Heart left ventricle (tissue), 16 donors: Measurements from ENCODE around the gene GIPC3. TPM values are rescaled to one million over a fixed set of nuclear protein-coding genes. Genes with fewer than 3 reads are reported as not detected.

Experiments used
- ATAC-seq, 4 donors: fragments of 200-7000 bp; cut with Tn5 transposase; one replicate each; pipeline ENCODE4 v1.9.1; 2020 to 2022; ENCODE audit warnings: moderate library complexity in 4 of 4, mild to moderate bottlenecking in 3 of 4, moderate number of reproducible peaks in 1 of 4
- DNase-seq, 5 donors: peaks; one replicate each; pipeline ENCODE4 v3.0.0-alpha.2; 2020
- H3K27ac ChIP-seq, 12 donors: fragments of 200-600 bp; sonication (generic) in 4 of 12; one replicate each; pipeline versions ENCODE4 v1.5.0 to v1.8.0; 2016 to 2022; ENCODE audit warnings: mild to moderate bottlenecking in 2 of 12
- H3K27me3 ChIP-seq, 9 donors: fragments of 200-600 bp; sonication (generic) in 2 of 9; one replicate each; pipeline versions ENCODE4 v1.5.1 to v1.8.0; 2016 to 2022; ENCODE audit warnings: mild to moderate bottlenecking in 3 of 9
- H3K36me3 ChIP-seq, 9 donors: fragments of 200-600 bp; sonication (generic) in 2 of 9; one replicate each; pipeline versions ENCODE4 v1.5.0 to v1.8.0; 2018 to 2022; ENCODE audit warnings: mild to moderate bottlenecking in 2 of 9
- H3K4me1 ChIP-seq, 12 donors: fragments of 200-600 bp; sonication (generic) in 4 of 12; one replicate each; pipeline versions ENCODE4 v1.5.0 to v1.8.0; 2016 to 2022; ENCODE audit warnings: mild to moderate bottlenecking in 3 of 12
- H3K4me3 ChIP-seq, 12 donors: fragments of 200-600 bp; sonication (generic) in 4 of 12; one replicate each; pipeline versions ENCODE4 v1.5.0 to v1.8.0; 2017 to 2022; ENCODE audit warnings: mild to moderate bottlenecking in 9 of 12, moderate library complexity in 4 of 12
- H3K9me3 ChIP-seq, 12 donors: fragments of 200-600 bp; sonication (generic) in 4 of 12; one replicate each; pipeline versions ENCODE4 v1.5.0 to v1.8.0; 2016 to 2022; ENCODE audit warnings: mild to moderate bottlenecking in 1 of 12
- POLR2A ChIP-seq, 2 donors: fragments of 450-650 bp; IDR thresholded peaks; one replicate each; pipeline ENCODE4 v1.6.1; 2017; ENCODE audit warnings: antibody characterized with exemption in 2 of 2, mild to moderate bottlenecking in 2 of 2, moderate library complexity in 2 of 2
- WGBS, 4 donors: extraction: QIAGEN DNeasy Blood & Tissue Kit in 2 of 4; methylation state at CpG; one replicate each; pipeline versions ENCODE4 v1.1.5 to v1.1.7; 2013 to 2018; 5-methylcytosine and 5-hydroxymethylcytosine counted together
- intact Hi-C, 10 donors: fragments of 100-400 bp; cut with DNase I; formaldehyde crosslinking; loops; one replicate each; pipeline versions ENCODE4 v1.11.1 to v1.14.2; 2022
- polyA plus RNA-seq, 2 donors: library from polyadenylated mRNA; stranded (reverse); fragments of 200-250 nt; gene quantifications; one replicate each; pipeline ENCODE4 v1.2.3, GENCODE V29; 2013
- total RNA-seq, 9 donors: library from RNA; depleted of rRNA in 2 of 9; stranded (reverse); fragments of >200 nt in 2 of 9; fragmentation: NEBNext Ultra II Directional in 3 of 9; extraction: Animal tissue kit (Norgen Biotek cat#: 25700) in 3 of 9; gene quantifications; one replicate each; pipeline versions ENCODE4 v1.1.0 to v1.2.4, GENCODE V29; 2016 to 2023
- TF ChIP-seq, protein P1 (sequence below), 12 donors: fragments of 200-600 bp; sonication (generic) in 4 of 12; IDR thresholded peaks; one replicate each; pipeline versions ENCODE4 v1.5.0 to v1.8.0; 2018 to 2022; ENCODE audit warnings: antibody characterized with exemption in 12 of 12, mild to moderate bottlenecking in 5 of 12
- donor health status: ischemic (EF 13 %, LVEDD 7.1; RV severe dilation, severe dysfunction).
- donor health status: healthy with polysubstance abuse.
- donor health status: DM: no; HTN: yes; CAD: no.
- donor health status: DM: no; HTN: no; CAD: no.
- donor health status: ischemic (EF 25% LVEDD 6.9; RV normal size, moderate dysfunction).
- donor health status: ischemic (EF 25% LVEDD 5.7; RV mildly dilated, moderate dysfunction).
- donor health status: healthy.
- donor health status: DM: yes; HTN: yes; CAD: no.
- donor health status: ischemic (EF 35%, LVEDD 5.7; RV mildly dilated, moderate dysfunction).
- donor health status: nonischemic (EF 11% LVEDD 7.7; RV severe dilation, severe dysfunction).
- donor health status: DM: yes; HTN: yes; CAD: no.
- donor health status: PGD.
- donor health status: ischemic (EF 29% LVEDD 5.4; RV normal size, mild dysfunction).
- donor health status: nonischemic (EF 23%, LVEDD 6.1; RV moderate dilation, normal function).

Gene GIPC3
- total and polyA plus RNA-seq, 11 donors: 1.00 to 3.3 (median 2.0) TPM

DNA sequence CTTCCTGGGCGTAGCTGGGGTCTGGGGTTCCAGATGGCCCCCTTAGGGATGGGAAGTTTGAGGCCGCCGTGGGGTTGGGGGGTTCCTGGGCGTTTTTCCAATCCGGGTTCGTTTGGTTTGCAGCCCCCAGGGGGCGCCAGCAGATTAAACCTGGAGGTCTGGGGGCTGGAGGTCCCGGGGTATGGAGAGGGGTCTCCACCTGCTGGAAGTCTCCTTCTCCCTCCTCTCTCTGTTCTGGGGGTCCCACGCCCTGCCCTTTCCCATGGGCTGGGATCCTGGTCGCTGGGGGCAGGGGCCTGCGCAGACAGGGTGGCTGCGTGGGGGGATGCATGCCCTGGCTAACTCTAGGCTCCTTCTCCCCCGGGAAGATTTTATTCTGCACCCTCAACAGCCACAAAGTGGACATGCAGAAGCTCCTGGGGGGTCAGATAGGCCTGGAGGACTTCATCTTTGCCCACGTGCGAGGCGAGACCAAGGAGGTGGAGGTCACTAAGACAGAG is 899 bp downstream of the GIPC3 start:
- DNase-seq: no peak
- Histone ChIP-seq H3K36me3 (no peaks in the 10 kb centered on the region), H3K9me3 (no peaks in the 10 kb centered on the region), H3K4me1 (peaks cover 0 to 22% (median under 1%) of the 10 kb centered on the region in 12 donors), H3K27me3 (peaks cover 0 to 30% (median 11%) of the 10 kb centered on the region in 9 donors), H3K4me3 (peak overlapping the region; percentile 21 to 65 (median 56)), H3K27ac (peak overlapping the region in 5 of 12 donors; percentile 27 to 65 (median 46))
- WGBS, 4 donors: 17 to 25% (median 22%) methylated on average over 10 to 16 of the region's 16 CpGs
- intact Hi-C loops: loop anchor here in 5 of 10 donors (1.0 to 2.0 kb wide), 2 partner anchors 32 to 33 kb away; no protein-coding TSS in a partner anchor
- TF ChIP-seq, protein P1, sequence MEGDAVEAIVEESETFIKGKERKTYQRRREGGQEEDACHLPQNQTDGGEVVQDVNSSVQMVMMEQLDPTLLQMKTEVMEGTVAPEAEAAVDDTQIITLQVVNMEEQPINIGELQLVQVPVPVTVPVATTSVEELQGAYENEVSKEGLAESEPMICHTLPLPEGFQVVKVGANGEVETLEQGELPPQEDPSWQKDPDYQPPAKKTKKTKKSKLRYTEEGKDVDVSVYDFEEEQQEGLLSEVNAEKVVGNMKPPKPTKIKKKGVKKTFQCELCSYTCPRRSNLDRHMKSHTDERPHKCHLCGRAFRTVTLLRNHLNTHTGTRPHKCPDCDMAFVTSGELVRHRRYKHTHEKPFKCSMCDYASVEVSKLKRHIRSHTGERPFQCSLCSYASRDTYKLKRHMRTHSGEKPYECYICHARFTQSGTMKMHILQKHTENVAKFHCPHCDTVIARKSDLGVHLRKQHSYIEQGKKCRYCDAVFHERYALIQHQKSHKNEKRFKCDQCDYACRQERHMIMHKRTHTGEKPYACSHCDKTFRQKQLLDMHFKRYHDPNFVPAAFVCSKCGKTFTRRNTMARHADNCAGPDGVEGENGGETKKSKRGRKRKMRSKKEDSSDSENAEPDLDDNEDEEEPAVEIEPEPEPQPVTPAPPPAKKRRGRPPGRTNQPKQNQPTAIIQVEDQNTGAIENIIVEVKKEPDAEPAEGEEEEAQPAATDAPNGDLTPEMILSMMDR (IDR thresholded peaks at IDR 0.05): peak; percentile 39 to 71 (median 60)
- TF ChIP-seq POLR2A (IDR thresholded peaks at IDR 0.05): no peak
- ATAC-seq: peak in 2 of 4 donors; percentile 7 to 57

DNA sequence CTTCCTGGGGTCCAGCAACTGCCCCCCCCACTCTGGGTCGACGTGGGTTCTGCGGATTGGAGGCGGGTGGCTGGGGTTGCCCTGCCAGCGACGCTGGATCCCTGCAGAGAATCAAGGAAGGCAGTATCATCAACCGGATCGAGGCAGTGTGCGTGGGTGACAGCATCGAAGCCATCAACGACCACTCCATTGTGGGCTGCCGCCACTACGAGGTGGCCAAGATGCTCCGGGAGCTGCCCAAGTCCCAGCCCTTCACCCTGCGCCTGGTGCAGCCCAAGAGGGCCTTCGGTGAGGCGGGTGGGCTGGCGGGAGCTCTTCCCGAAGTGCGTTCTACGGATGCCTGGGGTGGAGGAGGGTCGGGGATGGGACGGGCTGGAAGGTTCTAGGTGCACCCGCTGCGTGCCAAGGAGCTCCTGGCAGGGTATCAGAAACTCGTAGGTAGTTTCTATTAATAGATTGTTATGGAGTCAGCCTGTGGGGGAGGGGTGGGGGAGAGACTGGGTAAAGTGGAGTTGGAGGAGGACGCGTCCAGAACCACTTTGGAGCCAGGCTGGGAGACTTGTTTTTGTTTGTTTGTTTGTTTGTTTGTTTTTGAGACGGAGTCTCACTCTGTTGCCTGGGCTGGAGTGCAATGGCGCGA is 1.5 kb downstream of the GIPC3 start:
- 39 to 51% (median 45%) methylated on average over 26 to 31 of the region's 31 CpGs for WGBS, 4 donors
- H3K4me1 ChIP-seq: peaks cover 0 to 22% (median 2%) of the 10 kb centered on the region in 12 donors
- H3K9me3 ChIP-seq: no peaks in the 10 kb centered on the region
- TF ChIP-seq, protein P1 (IDR thresholded peaks at IDR 0.05): no peak
- no peak for TF ChIP-seq POLR2A (IDR thresholded peaks at IDR 0.05)
- H3K36me3 ChIP-seq: no peaks in the 10 kb centered on the region
- DNase-seq: peak in 1 of 5 donors; percentile 53
- no peak overlapping the region for H3K27ac ChIP-seq
- peaks cover 0 to 30% (median 11%) of the 10 kb centered on the region in 9 donors for H3K27me3 ChIP-seq
- intact Hi-C loops: loop anchor here in 5 of 10 donors (1.0 to 2.0 kb wide), 2 partner anchors 31 to 32 kb away; no protein-coding TSS in a partner anchor
- ATAC-seq: peak in 3 of 4 donors; percentile 40 to 77 (median 46)
- peak overlapping the region in 3 of 12 donors; percentile 55 to 65 (median 59) for H3K4me3 ChIP-seq

DNA sequence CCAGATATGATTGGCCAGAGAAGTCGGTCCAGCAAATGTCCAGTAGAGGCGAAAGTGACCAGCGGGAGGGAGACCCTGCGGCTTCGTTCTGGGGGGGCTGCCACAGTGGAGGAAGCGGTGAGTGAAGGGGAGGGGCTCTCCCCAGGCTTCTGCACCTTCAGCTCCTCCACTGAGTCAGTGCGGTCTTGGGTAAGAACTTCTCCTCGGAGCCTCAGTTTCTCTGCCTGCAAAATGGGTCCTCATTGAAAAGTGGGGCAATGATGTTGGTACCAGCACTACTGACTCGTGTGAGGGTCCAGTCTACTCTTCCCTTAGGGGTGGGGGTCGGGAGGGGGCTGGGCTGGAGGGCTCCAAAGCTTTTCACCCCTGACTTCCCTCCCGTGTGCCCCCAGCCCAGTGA is 4.2 kb downstream of the GIPC3 start:
- intact Hi-C loops: no loop called here
- DNase-seq (no peak), ATAC-seq (no peak)
- H3K27ac ChIP-seq: no peak overlapping the region
- H3K27me3 ChIP-seq: peaks cover 0 to 23% (median 11%) of the 10 kb centered on the region in 9 donors
- WGBS, 4 donors: 86 to 89% (median 89%) methylated on average over 9 to 11 of the region's 11 CpGs
- no peaks in the 10 kb centered on the region for H3K36me3 ChIP-seq
- H3K9me3 ChIP-seq: no peaks in the 10 kb centered on the region
- peaks cover 0 to 22% (median 3%) of the 10 kb centered on the region in 12 donors for H3K4me1 ChIP-seq
- TF ChIP-seq POLR2A (IDR thresholded peaks at IDR 0.05): no peak
- TF ChIP-seq, protein P1 (IDR thresholded peaks at IDR 0.05): no peak
- H3K4me3 ChIP-seq: no peak overlapping the region

DNA sequence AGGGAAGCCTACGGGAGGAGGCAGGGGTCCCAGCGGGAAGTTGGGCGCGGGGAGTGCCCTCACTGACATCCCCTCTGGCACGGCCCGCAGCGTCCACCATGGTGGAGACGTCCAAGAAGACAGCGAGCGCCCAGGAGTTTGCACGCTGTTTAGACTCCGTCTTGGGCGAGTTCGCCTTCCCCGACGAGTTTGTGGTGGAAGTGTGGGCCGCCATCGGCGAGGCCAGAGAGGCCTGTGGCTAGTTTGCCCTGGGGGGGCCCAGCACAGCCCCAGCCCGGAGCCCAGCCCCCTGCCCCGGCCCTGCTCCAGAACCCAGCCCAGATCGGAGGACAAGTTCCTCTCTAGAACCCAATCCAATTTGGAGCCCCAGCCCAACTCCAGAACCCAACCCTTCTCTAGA is 4.7 kb downstream of the GIPC3 start:
- WGBS, 4 donors: 94 to 98% (median 95%) methylated on average over 21 to 22 of the region's 22 CpGs
- H3K4me3 ChIP-seq: no peak overlapping the region
- H3K27ac ChIP-seq: no peak overlapping the region
- H3K36me3 ChIP-seq: no peaks in the 10 kb centered on the region
- intact Hi-C loops: no loop called here
- H3K4me1 ChIP-seq: peaks cover 0 to 21% (median 3%) of the 10 kb centered on the region in 12 donors
- TF ChIP-seq, protein P1 (IDR thresholded peaks at IDR 0.05): no peak
- TF ChIP-seq POLR2A (IDR thresholded peaks at IDR 0.05): no peak
- H3K9me3 ChIP-seq: no peaks in the 10 kb centered on the region
- no peak for DNase-seq
- ATAC-seq: no peak
- peaks cover 0 to 18% (median 11%) of the 10 kb centered on the region in 9 donors for H3K27me3 ChIP-seq
